B cell (primary cell): ENCODE measurements around the gene CFAP20DC. TPM values are rescaled to one million over a fixed set of nuclear protein-coding genes. Genes with fewer than 3 reads are reported as not detected.

Experiments used
- ATAC-seq: fragments of 200-7000 bp; cut with Tn5 transposase; one replicate; pipeline ENCODE4 v1.10.0; 2021; ENCODE audit warnings: low read depth, mild to moderate bottlenecking, moderate number of reproducible peaks, moderate library complexity
- CTCF ChIA-PET: fragments of 350-600 bp; sonication (Branson Sonifier 250); formaldehyde crosslinking; loops from one replicate; lab custom pipeline; 2021; ENCODE audit warnings: antibody characterized with exemption, inconsistent platforms; lab: Charles Lee
- POLR2A ChIA-PET: fragments of 350-600 bp; sonication (Branson Sonifier 250); formaldehyde crosslinking; loops from one replicate; lab custom pipeline; 2021; ENCODE audit warnings: antibody characterized with exemption; lab: Charles Lee
- DNase-seq: peaks from one replicate; pipeline ENCODE4 v3.0.0; 2013
- H2AFZ ChIP-seq: 2 replicates; pipeline ENCODE4 v1.6.1; 2012; ENCODE audit warnings: mild to moderate bottlenecking, low read depth, low read length; ENCODE audit not compliant: insufficient read depth, poor library complexity, severe bottlenecking
- H3K27ac ChIP-seq, 2 donors: 1 replicate in 1 of 2; 2 replicates in 1 of 2; pipeline ENCODE4 v1.5.1; 2012 to 2013; ENCODE audit warnings: low read length in 2 of 2, mild to moderate bottlenecking in 2 of 2, moderate library complexity in 1 of 2
- H3K27me3 ChIP-seq, 4 experiments: fragments of 200-600 bp in 1 of 4; sonication (generic) in 1 of 4; replicated peaks in 1 of 4; 1 replicate in 2 of 4; 2 replicates in 2 of 4; pipeline versions ENCODE4 v1.6.1 to v1.7.0; 2013 to 2016; ENCODE audit warnings: low read length in 3 of 4, mild to moderate bottlenecking in 2 of 4, mixed read lengths in 1 of 4, moderate library complexity in 1 of 4; ENCODE audit not compliant: insufficient read depth in 4 of 4, control insufficient read depth in 3 of 4; ENCODE audit errors: control extremely low read depth in 1 of 4
- H3K36me3 ChIP-seq, 2 experiments: replicated peaks in 1 of 2; 1 replicate in 1 of 2; 2 replicates in 1 of 2; pipeline versions ENCODE4 v1.6.1 to v1.7.1; 2013; ENCODE audit warnings: low read length in 1 of 2; ENCODE audit not compliant: insufficient read depth in 2 of 2, control insufficient read depth in 1 of 2; ENCODE audit errors: control extremely low read depth in 1 of 2, extremely low read depth in 1 of 2
- H3K4me1 ChIP-seq, 2 donors: fragments of 200-600 bp in 1 of 2; sonication (generic) in 1 of 2; 1 replicate in 1 of 2; 2 replicates in 1 of 2; pipeline versions ENCODE4 v1.5.1 to v1.6.1; 2013 to 2017; ENCODE audit warnings: low read length in 2 of 2; ENCODE audit not compliant: control insufficient read depth in 2 of 2, insufficient read depth in 2 of 2
- H3K4me2 ChIP-seq: replicated peaks from 2 replicates; pipeline ENCODE3; 2012; ENCODE audit warnings: mild to moderate bottlenecking, low read depth, low read length; ENCODE audit not compliant: poor library complexity, severe bottlenecking
- H3K4me3 ChIP-seq, 5 experiments: fragments of 200-600 bp in 1 of 5; sonication (generic) in 1 of 5; 1 replicate in 3 of 5; 2 replicates in 2 of 5; pipeline versions ENCODE4 v1.5.1 to v1.7.0; 2011 to 2016; ENCODE audit warnings: low read length in 4 of 5, mild to moderate bottlenecking in 4 of 5, low read depth in 2 of 5, control low read depth in 1 of 5, moderate library complexity in 1 of 5; ENCODE audit not compliant: insufficient read depth in 1 of 5; ENCODE audit errors: control extremely low read depth in 1 of 5, extremely low read depth in 1 of 5
- H3K79me2 ChIP-seq: fragments of 200-600 bp; sonication (generic); one replicate; pipeline ENCODE4 v1.6.0; 2016; ENCODE audit warnings: low read length; ENCODE audit not compliant: control insufficient read depth, insufficient read depth
- H3K9ac ChIP-seq: fragments of 200-600 bp; sonication (generic); 2 replicates; pipeline ENCODE4 v1.6.1; 2017; ENCODE audit warnings: mild to moderate bottlenecking, low read length, moderate library complexity
- H3K9me3 ChIP-seq, 3 donors: one replicate each; pipeline versions ENCODE4 v1.6.1 to v1.7.1; 2013; ENCODE audit warnings: low read length in 2 of 3; ENCODE audit not compliant: control insufficient read depth in 2 of 3, insufficient read depth in 1 of 3; ENCODE audit errors: control extremely low read depth in 1 of 3
- H4K20me1 ChIP-seq: 2 replicates; pipeline ENCODE4 v1.6.0; 2012; ENCODE audit warnings: mild to moderate bottlenecking, low read length; ENCODE audit not compliant: insufficient read depth, control insufficient read depth, poor library complexity, severe bottlenecking
- H3K27ac Mint-ChIP-seq: one replicate; pipeline ENCODE4 v1.8.0; 2021; ENCODE audit warnings: mixed read lengths
- H3K27me3 Mint-ChIP-seq: one replicate; pipeline ENCODE4 v1.8.0; 2021; ENCODE audit warnings: mixed read lengths
- H3K4me1 Mint-ChIP-seq: one replicate; pipeline ENCODE4 v1.8.0; 2021; ENCODE audit warnings: mixed read lengths
- H3K4me3 Mint-ChIP-seq: one replicate; pipeline ENCODE4 v1.8.0; 2021; ENCODE audit warnings: mixed read lengths
- H3K9me3 Mint-ChIP-seq: one replicate; pipeline ENCODE4 v1.8.0; 2022; ENCODE audit warnings: mixed read lengths; ENCODE audit not compliant: insufficient read depth
- EZH2 ChIP-seq: IDR thresholded peaks from 2 replicates; pipeline ENCODE4 v1.6.1; 2012; ENCODE audit warnings: borderline replicate concordance, low read depth, mild to moderate bottlenecking, moderate library complexity, low read length; ENCODE audit not compliant: insufficient read depth, poor library complexity, severe bottlenecking
- intact Hi-C: fragments of 100-400 bp; cut with micrococcal nuclease; formaldehyde crosslinking; loops from one replicate; pipeline ENCODE4 v1.10.0; 2022
- polyA plus RNA-seq: library from polyadenylated mRNA; depleted of rRNA; stranded (reverse); fragments of >200 nt; gene quantifications from 2 replicates; pipeline ENCODE4 v1.2.3, GENCODE V29; 2012
- total RNA-seq, 2 donors: library from RNA; stranded (reverse); fragments of 120-200 nt in 1 of 2; gene quantifications; 1 replicate in 1 of 2; 2 replicates in 1 of 2; pipeline versions ENCODE4 v1.2.3 to v1.2.4, GENCODE V29; 2013 to 2022
- TF ChIP-seq, protein P1 (sequence below): fragments of 200-600 bp; IDR thresholded peaks from one replicate; pipeline ENCODE4 v1.8.0; 2022; ENCODE audit warnings: antibody characterized with exemption, mild to moderate bottlenecking

The CFAP20DC gene
- total and polyA plus RNA-seq, 2 donors (not counting 1 experiment from before 2014, with no cell fraction given) = 0.27 to 1.2 TPM

DNA sequence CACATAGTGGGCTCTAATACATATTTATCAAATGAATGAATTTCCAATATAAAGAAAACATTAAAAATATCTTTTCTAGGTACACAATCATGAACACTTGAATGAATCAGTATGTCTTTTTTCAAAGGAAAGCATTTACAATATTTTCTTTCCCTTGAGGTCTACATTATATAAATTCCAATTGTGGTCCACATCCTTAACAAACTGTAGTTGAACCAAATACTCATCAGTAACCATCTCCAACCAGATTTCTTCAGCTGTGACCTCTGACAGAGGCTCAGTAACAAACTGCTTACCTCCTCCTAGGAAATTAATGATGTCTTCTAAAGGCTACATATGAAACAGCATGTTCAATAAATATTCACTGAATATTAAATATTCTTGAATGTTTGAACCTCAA lies 58.8 kb downstream of the CFAP20DC start:
- intact Hi-C loops = loop anchor here (5.0 kb wide), 1 partner anchor 586 kb away; no protein-coding TSS in a partner anchor

DNA sequence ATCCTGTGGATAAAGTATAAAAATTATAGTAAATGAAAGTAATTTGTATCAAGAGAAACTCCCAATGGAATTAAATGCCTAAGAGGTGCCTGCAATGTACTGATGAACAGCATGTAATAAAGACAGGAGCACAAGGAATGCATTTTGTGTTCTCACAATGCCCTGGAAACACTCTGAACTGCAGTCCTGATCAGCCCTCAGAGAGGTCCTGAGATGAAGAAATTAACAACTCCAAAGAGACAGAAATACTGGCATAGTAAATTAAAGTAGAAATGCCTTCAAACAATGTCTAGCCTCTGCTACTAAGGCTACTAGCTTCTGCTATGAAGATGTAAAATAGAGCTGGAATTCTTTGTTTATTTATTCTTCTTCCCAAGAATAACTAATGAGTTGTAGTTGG lies 59.9 kb downstream of the CFAP20DC start:
- ATAC-seq (no peak), DNase-seq (no peak)
- TF ChIP-seq, protein P1, sequence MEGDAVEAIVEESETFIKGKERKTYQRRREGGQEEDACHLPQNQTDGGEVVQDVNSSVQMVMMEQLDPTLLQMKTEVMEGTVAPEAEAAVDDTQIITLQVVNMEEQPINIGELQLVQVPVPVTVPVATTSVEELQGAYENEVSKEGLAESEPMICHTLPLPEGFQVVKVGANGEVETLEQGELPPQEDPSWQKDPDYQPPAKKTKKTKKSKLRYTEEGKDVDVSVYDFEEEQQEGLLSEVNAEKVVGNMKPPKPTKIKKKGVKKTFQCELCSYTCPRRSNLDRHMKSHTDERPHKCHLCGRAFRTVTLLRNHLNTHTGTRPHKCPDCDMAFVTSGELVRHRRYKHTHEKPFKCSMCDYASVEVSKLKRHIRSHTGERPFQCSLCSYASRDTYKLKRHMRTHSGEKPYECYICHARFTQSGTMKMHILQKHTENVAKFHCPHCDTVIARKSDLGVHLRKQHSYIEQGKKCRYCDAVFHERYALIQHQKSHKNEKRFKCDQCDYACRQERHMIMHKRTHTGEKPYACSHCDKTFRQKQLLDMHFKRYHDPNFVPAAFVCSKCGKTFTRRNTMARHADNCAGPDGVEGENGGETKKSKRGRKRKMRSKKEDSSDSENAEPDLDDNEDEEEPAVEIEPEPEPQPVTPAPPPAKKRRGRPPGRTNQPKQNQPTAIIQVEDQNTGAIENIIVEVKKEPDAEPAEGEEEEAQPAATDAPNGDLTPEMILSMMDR = no peak
- no peak for TF ChIP-seq EZH2
- Mint-ChIP-seq H3K9me3 (no peaks in the 10 kb centered on the region), H3K4me1 (peaks cover 4% of the 10 kb centered on the region), H3K27ac (no peak overlapping the region), H3K4me3 (no peak overlapping the region), H3K27me3 (no peaks in the 10 kb centered on the region)
- ChIA-PET POLR2A (interaction anchor here (0.6 kb wide), 1 partner anchor 14 kb away, joined by 4 read pairs; no protein-coding TSS in a partner anchor), CTCF (no interaction called here)
- H3K4me1 ChIP-seq = no peaks in the 10 kb centered on the region
- intact Hi-C loops = loop anchor here (5.0 kb wide), 1 partner anchor 587 kb away; no protein-coding TSS in a partner anchor
- H3K4me2 ChIP-seq = no peak overlapping the region
- no peaks in the 10 kb centered on the region for H3K9me3 ChIP-seq
- H2AFZ ChIP-seq = no peak overlapping the region
- H3K4me3 ChIP-seq = no peak overlapping the region
- H3K36me3 ChIP-seq = no peaks in the 10 kb centered on the region
- H3K27ac ChIP-seq = no peak overlapping the region
- no peak overlapping the region for H3K9ac ChIP-seq
- no peaks in the 10 kb centered on the region for H3K27me3 ChIP-seq
- no peaks in the 10 kb centered on the region for H3K79me2 ChIP-seq
- H4K20me1 ChIP-seq = no peaks in the 10 kb centered on the region

More for the DNA sequence above, 58.8 kb downstream of the CFAP20DC start:
- Histone ChIP-seq H3K79me2 (no peaks in the 10 kb centered on the region), H2AFZ (no peak overlapping the region), H3K9me3 (no peaks in the 10 kb centered on the region), H3K4me2 (no peak overlapping the region), H3K27ac (no peak overlapping the region), H4K20me1 (no peaks in the 10 kb centered on the region), H3K9ac (no peak overlapping the region), H3K27me3 (no peaks in the 10 kb centered on the region), H3K4me1 (no peaks in the 10 kb centered on the region), H3K4me3 (no peak overlapping the region), H3K36me3 (no peaks in the 10 kb centered on the region)
- Mint-ChIP-seq H3K9me3 (no peaks in the 10 kb centered on the region), H3K4me1 (peaks cover 6% of the 10 kb centered on the region), H3K27me3 (no peaks in the 10 kb centered on the region), H3K27ac (no peak overlapping the region), H3K4me3 (no peak overlapping the region)
- no peak for TF ChIP-seq EZH2
- TF ChIP-seq, protein P1 = no peak
- no peak for DNase-seq
- ATAC-seq = no peak
- ChIA-PET POLR2A (no interaction called here), CTCF (no interaction called here)
